GM12865 (cell line): Measurements from ENCODE around the gene NDC80.
"Not testable (repeated sequence)": the region's sequence is repeated elsewhere in the genome, so short reads cannot be mapped to it uniquely, and the experiment has no call there.

Experiments used
- DNase-seq: peaks from one replicate; pipeline ENCODE4 v3.0.0; 2010; ENCODE audit warnings: low read depth
- H3K4me3 ChIP-seq: 2 replicates; pipeline ENCODE4 v1.5.1; 2011; ENCODE audit warnings: mild to moderate bottlenecking, low read depth, low read length, control low read depth
- TF ChIP-seq, protein P1 (sequence below): IDR thresholded peaks from 2 replicates; pipeline ENCODE4 v1.5.1; 2011; ENCODE audit warnings: low read length, control low read depth, low read depth, inconsistent platforms; ENCODE audit not compliant: insufficient read depth; ENCODE audit errors: missing control alignments

NDC80 gene

DNA sequence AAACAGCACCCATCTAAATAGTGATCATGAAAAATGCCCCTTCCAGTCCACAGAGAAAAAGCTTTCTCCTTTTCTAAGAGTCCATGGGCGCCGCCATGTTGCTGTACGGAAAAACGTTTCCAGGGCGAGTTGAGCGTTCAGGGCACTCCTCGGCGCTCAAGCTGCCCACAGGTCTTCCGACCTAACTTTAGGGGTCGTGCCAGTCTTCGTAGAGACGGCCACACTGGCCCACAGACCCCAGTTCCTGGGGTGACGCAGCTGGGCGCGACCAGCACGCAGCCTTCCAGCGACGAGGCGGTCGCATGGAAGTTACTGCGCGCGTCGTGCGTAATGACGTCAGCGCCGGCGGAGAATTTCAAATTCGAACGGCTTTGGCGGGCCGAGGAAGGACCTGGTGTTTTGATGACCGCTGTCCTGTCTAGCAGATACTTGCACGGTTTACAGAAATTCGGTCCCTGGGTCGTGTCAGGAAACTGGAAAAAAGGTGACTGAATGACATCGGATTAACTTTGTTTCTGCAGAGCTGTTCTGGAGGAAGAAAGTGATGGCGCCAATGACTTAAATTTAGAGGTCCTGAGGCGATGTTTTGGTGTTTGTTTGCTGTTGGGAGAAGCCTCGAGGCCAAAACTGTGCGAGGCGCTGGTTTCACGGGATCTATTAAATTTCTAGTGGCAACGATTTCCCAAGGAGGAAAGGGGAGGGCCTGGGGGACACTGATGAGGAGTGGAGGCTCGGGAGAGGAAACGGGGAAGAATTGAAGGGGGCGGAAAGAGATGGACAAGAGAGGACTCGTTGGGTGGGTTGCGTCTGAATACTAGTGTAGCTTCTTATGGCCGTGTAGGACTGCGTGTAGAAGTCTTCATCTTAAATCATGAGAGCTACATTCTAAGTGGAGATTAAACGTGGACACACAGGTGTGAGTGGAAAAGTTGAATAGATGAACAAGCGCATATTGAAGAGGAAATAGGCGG lies at the start of gene NDC80, which contains the start of gene METTL4:
NDC80 (plus strand) TSS at position 358 of the 971 bp plus-strand sequence. CDS start 1,429 bp downstream, outside the sequence.
METTL4 (minus strand) TSS at position 306 of the 971 bp plus-strand sequence. CDS start 4,289 bp downstream, outside the sequence.
- peak within 1 kb of the TSS; percentile 93 for H3K4me3 ChIP-seq
- TF ChIP-seq, protein P1, sequence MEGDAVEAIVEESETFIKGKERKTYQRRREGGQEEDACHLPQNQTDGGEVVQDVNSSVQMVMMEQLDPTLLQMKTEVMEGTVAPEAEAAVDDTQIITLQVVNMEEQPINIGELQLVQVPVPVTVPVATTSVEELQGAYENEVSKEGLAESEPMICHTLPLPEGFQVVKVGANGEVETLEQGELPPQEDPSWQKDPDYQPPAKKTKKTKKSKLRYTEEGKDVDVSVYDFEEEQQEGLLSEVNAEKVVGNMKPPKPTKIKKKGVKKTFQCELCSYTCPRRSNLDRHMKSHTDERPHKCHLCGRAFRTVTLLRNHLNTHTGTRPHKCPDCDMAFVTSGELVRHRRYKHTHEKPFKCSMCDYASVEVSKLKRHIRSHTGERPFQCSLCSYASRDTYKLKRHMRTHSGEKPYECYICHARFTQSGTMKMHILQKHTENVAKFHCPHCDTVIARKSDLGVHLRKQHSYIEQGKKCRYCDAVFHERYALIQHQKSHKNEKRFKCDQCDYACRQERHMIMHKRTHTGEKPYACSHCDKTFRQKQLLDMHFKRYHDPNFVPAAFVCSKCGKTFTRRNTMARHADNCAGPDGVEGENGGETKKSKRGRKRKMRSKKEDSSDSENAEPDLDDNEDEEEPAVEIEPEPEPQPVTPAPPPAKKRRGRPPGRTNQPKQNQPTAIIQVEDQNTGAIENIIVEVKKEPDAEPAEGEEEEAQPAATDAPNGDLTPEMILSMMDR = no peak

DNA sequence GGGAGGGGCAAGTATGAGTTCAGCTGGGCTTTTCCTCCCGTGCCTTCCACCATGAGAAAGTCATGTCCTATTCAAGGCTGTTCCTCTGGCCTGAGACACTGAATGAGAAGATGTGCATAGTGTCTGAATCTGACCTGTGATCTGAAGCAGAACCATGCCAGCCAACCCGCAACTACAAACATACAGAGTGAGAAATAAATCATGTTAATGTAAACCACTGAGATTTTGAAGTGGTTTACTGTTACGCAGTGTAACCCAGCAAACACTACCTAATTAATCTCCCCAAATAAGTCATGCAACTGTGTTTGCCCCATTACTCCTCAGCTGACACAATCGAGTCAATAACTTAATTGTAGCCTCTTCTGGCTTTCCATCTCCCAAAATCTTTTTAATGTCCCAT lies 49.2 kb upstream of the NDC80 start:
- no peak overlapping the region for H3K4me3 ChIP-seq
- TF ChIP-seq, protein P1 = no peak
- DNase-seq = peak; percentile 17

More for the DNA sequence above, at the start of gene NDC80, which contains the start of gene METTL4:
- DNase-seq = peak; percentile 95

DNA sequence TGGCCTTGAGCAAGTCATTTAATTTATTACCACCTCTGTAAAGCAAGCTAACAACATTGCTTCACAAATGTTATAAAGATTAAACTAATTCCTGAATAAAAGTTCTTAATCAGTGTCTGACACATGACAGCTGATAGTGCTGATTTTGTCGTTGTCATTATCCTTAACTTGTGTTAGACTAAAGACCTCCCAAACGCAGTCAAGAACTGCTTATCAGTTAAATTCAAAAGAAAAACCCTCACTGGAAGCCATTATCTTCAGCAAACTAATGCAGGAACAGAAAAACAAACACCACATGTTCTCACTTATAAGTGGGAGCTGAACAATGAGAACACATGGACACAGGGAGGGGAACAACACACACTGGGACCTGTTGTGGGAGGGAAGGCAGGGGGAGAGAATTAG lies 46.6 kb upstream of the NDC80 start:
- DNase-seq, H3K4me3 ChIP-seq: not testable (repeated sequence)

DNA sequence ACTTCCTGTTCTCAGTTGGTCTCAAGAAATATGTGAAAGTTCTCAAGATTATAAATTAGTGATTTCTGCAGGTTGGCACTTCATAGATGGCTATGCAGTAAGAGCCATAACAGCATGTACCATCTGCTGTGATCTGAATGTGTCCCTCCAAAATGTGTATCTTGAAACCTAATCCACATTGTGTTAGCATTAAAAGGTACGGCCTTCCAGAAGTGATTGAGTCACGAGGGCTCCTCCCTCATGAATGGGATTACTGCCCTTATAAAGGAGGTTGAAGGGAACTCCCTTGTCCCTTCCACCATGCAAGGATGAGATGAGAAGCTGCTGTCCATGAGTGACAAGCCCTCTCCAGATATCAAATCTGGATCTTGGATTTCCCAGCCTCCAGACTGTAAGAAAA lies 45.0 kb upstream of the NDC80 start:
- H3K4me3 ChIP-seq = no peak overlapping the region
- TF ChIP-seq, protein P1 = no peak
- no peak for DNase-seq

DNA sequence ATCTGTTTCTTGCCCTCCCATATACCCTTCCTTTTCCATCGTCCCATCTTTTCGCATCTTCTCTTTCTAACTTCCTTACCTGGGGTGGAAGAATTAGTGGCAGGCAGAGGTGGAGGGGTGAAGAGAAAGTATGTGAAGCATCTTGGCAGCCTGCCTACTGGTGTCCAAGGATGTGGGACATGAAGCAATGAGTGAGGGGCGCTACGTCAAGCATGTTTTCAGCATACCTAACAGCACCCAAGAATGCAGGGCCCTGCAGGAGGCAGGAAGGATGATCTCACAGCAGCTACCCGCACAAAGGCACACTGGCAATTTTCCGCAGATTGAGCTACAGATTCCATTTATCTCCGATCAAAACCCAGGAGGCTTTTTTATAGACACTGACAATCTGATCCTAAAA lies 42.2 kb upstream of the NDC80 start:
- H3K4me3 ChIP-seq = no peak overlapping the region
- no peak for DNase-seq
- TF ChIP-seq, protein P1 = no peak

DNA sequence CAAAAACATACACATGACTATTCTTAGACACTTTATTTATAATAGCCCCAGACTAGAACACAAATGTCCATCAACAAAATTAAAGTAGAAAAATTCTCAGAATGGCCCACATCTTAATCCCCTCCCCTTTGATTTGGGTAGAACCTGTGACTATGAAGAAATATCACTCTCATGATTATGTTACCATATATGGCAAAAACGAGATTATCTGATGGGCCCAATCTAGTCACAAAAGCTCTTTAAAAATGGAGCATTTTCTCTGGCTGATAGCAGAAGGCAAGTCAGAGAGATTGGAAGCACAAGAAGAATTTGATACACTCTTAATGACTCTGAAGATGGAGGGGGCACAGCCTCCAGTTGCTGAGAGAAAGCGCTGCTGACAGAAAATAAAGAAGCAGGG lies 39.6 kb upstream of the NDC80 start:
- TF ChIP-seq, protein P1 = no peak

DNA sequence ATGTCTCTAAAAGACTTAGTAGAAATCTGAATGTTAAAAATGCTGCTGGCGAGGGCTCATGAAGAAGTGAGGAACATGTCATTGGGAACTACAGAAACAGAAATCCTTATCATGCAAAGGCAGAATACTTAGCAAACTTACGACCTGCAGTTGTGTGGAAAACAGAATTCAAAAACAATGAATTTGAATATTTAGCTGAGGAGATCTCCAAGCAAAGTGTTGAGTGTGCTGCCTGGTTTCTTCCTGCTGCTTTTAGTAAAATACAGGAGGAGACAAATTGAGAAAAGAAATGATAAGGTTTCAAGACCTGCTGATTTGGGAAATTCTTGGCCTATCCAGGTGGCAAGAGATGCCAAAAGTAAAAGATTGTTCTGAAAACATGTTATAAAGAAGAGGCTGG lies 38.6 kb upstream of the NDC80 start:
- TF ChIP-seq, protein P1 = no peak
- no peak overlapping the region for H3K4me3 ChIP-seq

More for the DNA sequence above, 39.6 kb upstream of the NDC80 start:
- no peak for DNase-seq
- H3K4me3 ChIP-seq = no peak overlapping the region

More for the DNA sequence above, 38.6 kb upstream of the NDC80 start:
- no peak for DNase-seq
